IPS-18c (cell line): ENCODE measurements around the gene KDM3B.
"Not testable (repeated sequence)": the region's sequence is repeated elsewhere in the genome, so short reads cannot be mapped to it uniquely, and the experiment has no call there.

Experiments
- H3K4me3 ChIP-seq: 2 replicates; pipeline ENCODE4 v1.7.0; 2013; ENCODE audit warnings: low read depth, mild to moderate bottlenecking, low read length, moderate library complexity; ENCODE audit not compliant: insufficient read depth
- H3K9me3 ChIP-seq: one replicate; pipeline ENCODE4 v1.6.1; 2013; ENCODE audit warnings: mild to moderate bottlenecking, low read length, moderate library complexity; ENCODE audit not compliant: control insufficient read depth, insufficient read depth

KDM3B gene, protein sequence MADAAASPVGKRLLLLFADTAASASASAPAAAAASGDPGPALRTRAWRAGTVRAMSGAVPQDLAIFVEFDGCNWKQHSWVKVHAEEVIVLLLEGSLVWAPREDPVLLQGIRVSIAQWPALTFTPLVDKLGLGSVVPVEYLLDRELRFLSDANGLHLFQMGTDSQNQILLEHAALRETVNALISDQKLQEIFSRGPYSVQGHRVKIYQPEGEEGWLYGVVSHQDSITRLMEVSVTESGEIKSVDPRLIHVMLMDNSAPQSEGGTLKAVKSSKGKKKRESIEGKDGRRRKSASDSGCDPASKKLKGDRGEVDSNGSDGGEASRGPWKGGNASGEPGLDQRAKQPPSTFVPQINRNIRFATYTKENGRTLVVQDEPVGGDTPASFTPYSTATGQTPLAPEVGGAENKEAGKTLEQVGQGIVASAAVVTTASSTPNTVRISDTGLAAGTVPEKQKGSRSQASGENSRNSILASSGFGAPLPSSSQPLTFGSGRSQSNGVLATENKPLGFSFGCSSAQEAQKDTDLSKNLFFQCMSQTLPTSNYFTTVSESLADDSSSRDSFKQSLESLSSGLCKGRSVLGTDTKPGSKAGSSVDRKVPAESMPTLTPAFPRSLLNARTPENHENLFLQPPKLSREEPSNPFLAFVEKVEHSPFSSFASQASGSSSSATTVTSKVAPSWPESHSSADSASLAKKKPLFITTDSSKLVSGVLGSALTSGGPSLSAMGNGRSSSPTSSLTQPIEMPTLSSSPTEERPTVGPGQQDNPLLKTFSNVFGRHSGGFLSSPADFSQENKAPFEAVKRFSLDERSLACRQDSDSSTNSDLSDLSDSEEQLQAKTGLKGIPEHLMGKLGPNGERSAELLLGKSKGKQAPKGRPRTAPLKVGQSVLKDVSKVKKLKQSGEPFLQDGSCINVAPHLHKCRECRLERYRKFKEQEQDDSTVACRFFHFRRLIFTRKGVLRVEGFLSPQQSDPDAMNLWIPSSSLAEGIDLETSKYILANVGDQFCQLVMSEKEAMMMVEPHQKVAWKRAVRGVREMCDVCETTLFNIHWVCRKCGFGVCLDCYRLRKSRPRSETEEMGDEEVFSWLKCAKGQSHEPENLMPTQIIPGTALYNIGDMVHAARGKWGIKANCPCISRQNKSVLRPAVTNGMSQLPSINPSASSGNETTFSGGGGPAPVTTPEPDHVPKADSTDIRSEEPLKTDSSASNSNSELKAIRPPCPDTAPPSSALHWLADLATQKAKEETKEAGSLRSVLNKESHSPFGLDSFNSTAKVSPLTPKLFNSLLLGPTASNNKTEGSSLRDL (N-terminal part only)

DNA sequence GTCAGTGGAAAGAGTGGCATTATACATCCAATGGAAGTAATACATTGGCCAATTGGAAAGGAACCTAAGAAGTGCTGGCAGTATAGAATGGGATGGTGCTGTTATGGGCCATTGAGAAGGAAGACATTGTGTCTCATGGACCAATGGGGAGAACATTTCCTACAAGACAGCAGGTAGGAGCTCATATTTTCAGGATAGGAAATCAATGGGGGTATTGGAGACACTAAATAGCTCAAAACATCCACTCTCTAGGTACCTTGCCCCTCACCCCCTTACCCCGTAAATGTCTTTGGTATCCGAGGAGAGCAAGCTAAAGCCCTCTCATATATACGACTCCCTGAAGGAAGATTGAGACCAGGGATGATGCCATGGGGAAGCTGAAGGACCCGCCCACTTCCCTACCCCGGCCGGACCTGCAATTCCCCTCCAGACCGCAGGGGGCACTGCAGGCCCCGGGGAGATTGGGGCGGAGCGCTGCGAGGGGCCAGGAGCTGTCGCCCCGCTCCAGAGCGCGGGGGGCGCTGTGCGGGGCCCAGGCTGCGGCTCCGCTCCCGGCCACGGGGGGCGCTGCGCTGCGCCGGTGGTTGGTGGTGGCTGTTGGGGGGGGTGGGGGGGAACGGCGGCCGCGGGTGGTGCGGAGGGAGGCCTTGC is at the start of gene KDM3B:
Gene KDM3B (plus strand): TSS at position 615 of the 651 bp plus-strand sequence. CDS start 111 bp downstream, outside the sequence.
- Histone ChIP-seq H3K9me3 (peaks cover 3% of the 10 kb centered on the region), H3K4me3 (peak within 1 kb of the TSS; percentile 95)

DNA sequence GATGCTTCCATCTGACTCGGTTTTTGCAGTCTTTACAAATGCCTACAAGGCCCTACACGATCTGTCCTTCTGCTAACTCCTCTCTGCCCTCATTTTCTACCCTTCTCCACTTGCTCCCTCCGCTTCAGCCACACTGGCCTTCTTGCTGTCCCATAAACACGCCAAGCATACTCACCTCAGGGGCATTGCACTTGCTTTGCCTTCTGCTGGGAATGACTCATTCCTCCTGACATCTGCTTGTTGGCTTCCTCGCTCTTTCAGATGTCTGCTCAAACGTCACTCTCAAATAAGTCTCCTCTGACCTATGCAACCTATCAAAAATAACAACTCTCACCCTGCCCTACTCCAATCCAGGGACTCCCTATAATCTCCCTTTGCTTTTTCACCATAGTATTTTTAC is 49.1 kb upstream of the KDM3B start:
- Histone ChIP-seq H3K9me3 (no peaks in the 10 kb centered on the region), H3K4me3 (no peak overlapping the region)

DNA sequence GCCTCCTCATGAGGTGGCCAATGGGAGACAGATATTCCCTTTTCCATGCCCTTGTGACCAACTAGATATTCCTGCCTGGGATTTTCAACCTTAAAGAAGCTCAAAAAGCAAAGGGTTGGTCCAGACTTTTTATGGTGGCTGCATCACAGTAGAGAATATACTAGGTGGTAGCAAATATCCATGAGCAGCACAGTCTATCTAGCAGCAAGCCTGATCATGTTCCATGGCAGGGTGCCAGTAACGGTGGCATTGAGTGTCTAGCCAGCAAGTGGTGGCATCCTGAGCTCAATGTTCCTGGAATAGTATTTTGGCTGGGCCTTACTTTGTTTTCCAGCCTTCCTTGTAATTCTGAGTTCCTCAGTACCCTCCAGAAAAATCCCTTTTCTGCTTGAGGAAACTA is 46.7 kb upstream of the KDM3B start:
- Histone ChIP-seq H3K4me3 (no peak overlapping the region), H3K9me3 (no peaks in the 10 kb centered on the region)

DNA sequence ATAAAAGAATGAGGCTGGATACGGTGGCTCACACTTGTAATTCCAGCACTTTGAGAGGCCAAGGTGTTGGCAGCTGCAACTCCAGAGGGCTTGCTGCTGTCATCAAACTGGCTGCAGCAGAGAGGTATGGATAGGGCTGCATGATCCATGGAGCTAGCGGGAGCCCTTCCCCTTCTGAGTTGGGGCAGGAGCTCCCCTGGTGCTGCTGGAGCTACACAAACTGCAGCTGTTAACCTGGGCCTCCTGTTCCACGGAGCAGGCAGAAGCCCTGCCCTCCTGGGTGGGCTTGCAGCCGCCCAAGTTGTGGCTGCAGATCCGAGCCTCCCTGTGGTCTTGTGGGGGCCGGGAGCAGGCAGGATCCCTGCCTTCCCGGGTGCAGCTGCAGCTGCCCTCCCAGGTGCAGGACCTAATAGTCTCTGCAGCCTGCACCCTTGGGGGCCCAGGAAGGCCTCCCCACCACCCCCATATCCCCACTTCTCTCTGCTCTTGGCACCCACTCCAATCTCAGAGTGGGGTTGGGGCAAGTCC is 36.7 kb upstream of the KDM3B start:
- Histone ChIP-seq H3K4me3 (no peak overlapping the region), H3K9me3 (no peaks in the 10 kb centered on the region)

DNA sequence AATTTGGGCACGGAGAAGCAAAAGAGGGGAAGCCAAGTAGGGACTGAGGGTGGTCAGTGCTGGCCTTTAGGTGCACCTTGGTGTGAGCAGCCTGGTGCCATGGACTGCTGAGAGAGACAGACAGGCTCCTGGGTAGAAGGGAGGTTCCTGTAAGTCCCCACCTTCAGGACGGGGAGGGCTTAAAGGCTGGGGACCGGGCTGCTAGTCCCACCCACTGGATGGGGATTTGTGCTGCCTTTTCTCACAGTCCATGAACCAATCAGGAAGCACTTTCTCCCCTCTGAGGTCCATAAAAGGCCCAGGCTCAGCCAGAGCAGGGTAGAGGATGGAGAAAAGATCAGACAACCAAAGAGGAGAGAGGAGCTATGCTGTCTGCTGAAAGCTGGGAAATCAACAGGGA is 36.1 kb upstream of the KDM3B start:
- H3K4me3 ChIP-seq, result no peak overlapping the region
- H3K9me3 ChIP-seq, result no peaks in the 10 kb centered on the region

DNA sequence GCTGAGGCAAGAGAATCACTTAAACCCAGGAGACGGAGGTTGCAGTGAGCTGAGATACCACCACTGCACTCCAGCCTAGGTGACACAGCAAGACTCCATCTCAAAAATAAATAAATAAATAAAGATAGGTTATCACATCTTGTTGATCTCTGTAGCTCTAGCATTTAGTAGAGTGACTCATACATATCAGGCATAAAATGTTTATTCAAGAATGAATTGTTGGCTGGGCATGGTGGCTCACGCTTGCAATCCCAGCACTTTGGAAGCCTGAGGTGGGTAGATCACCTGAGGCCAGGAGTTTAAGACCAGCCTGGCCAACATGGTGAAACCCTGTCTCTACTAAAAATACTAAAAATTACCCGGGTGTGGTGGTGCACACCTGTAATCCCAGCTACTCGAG is 34.3 kb upstream of the KDM3B start:
- H3K9me3 ChIP-seq, H3K4me3 ChIP-seq: not testable (repeated sequence)

DNA sequence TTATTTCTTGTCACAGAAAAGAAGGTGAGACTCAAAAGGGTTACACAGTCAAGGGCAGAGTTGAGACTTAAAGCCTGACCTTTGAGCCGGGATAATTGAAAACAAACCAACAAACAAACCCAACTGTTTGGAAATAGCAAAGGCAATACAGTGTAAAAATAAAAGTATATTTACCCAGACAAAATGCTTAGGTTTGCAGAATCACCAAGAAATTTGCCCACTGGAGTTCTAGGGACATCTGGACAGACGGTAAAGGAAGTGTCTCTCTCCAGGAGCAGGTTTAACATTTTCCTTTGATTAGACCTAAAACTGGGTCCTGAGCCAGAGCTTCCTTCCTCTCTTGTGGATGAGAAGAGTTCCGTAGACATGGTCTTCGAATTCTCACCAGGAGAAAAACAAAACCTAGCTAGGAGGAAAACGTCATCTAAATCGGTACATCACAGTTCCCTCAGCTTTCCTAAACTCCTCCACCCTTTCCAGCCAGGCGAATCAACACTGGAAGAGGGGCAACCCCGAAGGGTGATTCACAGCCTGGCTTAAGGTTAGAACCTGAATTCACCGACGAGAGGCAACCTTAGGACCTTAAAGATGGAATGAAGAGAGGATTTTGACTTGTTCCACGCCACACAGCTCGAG is 21.6 kb upstream of the KDM3B start:
- Histone ChIP-seq H3K9me3 (no peaks in the 10 kb centered on the region), H3K4me3 (peak overlapping the region; percentile 80)

DNA sequence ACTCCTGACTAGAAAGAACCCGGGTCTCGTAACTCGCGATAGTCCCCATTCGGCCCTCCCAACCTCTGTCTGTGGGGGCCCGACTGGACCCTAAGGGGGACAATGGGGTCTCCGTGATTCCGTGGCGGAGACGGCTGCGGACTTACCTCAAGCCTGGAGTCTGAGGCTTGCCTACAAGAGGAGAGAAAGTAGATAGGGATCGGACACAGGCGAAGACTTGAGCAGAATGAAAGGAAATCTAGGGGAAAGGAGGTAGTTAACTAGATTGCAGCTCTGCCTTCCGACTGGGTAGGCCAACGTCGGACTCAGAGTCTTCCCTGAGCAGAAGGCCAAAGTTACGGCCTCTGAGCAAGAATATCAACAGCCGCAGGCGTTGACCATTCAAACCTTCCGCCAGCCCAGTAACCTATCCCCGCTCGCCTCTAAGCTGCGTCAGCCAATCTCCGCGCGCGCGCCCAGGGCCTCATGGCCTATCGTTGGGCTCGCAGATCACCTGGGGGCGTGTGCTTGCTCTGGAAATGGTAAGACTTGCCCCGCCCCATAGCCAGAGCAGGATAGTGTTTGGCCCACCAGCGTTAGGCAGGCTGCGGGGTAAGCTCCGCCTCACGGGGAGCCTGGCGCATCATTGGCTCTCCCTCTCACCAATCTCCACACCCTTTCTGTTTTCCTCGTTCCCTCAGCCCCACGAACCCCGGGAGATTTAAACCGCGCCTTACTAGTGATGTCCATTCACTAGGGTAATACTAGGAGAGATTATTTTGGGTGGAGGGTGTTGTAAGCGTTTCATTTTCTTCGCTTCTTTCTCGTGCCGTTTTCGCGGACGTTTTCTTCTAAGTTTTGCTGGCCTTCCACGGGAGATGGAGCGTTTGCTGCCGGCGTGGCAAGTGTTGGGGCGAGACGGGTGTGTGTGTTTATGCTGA is 20.8 kb upstream of the KDM3B start, which contains the start of gene CDC25C:
Gene CDC25C (minus strand): TSS at position 356 of the 920 bp plus-strand sequence. CDS start 624 bp downstream, outside the sequence.
- Histone ChIP-seq H3K9me3 (no peaks in the 10 kb centered on the region), H3K4me3 (peak within 1 kb of the TSS; percentile 80)

DNA sequence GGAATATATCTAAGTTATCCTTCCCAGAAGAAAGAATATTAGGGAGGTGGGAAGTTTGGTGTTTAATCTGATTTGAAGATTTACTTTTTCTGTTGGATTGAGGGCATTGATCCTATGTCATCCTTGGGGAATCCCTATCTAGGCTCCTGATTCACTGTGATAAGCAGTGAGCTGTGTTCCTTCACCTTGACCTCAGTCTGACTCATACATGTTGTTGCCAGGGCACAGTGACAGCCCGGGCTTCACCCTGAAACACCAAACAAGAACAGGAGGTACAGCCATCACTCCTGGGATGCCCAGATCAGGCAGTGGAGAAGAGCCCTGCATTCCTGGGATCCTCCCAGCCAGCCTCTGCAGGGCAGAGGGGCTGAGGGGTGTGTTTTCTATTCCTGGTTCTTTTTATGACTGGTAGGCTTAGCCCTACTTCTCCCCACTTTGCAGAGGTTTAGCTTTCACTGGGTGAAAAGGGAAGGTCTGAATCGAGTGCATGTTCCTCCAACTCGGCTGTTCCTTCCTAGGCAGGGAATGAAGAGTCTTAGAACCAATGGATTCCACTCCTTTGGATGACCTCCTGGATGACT is 17.5 kb upstream of the KDM3B start:
- no peaks in the 10 kb centered on the region for H3K9me3 ChIP-seq
- H3K4me3 ChIP-seq, result no peak overlapping the region

DNA sequence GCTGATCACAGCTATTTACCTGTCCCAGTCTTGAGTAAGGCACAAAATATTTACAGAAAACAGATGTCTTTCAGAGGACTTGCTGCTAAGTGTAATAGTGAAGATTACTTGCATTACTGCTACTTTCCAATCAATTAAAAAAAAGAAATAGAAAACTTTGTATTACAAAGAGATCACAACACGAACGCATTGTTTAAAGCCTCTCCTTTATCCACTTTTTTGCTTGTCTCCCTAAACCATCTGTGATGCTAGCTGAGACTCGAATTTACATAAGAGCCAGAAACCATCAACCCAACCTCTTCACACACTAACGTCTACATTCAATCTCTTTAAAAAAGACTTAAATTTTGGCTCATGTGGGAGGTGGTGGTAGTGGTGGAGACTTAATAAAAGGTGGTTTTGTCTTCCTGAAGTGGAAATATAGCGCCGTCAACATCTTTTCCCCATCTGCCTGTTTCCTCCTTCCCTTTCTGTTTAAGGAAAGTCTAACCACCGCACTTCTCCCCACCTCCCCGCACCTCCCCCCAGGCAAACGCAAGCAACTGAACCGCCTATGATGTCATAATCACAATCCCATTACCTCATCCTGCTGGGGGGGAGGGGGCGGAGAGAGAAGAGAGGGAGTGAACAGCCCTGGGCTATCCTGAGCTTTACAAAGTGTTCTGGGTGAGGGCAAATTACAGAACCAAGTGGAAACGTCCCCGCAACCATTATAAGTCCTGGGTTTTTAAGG is 15.4 kb upstream of the KDM3B start:
- no peaks in the 10 kb centered on the region for H3K9me3 ChIP-seq
- H3K4me3 ChIP-seq, result peak overlapping the region; percentile 56

DNA sequence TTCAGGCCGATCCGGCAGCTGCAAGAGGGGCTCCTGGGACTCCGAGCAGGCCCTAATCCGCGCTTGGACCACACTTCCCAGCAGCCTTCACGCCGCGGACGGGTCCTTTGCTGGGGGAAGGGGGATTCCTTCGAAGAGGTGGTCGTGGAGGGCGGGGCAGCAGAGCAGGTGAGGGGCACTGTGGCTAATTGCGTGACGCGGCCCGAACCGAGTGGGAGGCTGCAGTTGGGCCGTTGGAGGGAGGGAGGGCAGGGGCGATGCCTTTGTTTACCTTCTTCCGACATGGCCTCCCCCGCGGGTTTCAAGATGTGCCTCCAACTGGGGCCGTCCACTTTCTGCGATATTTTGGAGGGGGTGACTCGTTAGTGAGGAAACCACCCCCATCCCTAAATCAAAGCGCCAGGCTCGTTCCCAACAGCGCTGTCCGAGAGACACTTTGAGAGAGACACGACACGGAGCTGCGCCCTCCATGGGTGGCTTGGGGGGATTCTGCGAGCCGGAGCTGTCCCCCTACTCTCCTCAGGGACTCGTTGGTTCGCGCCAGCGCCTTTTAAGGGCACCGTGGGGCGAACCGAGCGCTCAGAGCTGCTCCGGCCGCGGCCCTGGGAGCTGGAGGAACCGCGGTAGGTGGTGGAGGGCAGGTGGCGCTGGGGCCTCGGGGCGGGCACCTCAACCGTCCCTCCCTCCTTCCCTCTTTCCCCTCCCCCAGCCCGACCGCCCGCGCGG is 14.6 kb upstream of the KDM3B start, which contains the start of gene FAM53C:
Gene FAM53C (plus strand): TSS at position 582 of the 726 bp plus-strand sequence. CDS start 3,070 bp downstream, outside the sequence.
- Histone ChIP-seq H3K9me3 (no peaks in the 10 kb centered on the region), H3K4me3 (peak within 1 kb of the TSS; percentile 56)

DNA sequence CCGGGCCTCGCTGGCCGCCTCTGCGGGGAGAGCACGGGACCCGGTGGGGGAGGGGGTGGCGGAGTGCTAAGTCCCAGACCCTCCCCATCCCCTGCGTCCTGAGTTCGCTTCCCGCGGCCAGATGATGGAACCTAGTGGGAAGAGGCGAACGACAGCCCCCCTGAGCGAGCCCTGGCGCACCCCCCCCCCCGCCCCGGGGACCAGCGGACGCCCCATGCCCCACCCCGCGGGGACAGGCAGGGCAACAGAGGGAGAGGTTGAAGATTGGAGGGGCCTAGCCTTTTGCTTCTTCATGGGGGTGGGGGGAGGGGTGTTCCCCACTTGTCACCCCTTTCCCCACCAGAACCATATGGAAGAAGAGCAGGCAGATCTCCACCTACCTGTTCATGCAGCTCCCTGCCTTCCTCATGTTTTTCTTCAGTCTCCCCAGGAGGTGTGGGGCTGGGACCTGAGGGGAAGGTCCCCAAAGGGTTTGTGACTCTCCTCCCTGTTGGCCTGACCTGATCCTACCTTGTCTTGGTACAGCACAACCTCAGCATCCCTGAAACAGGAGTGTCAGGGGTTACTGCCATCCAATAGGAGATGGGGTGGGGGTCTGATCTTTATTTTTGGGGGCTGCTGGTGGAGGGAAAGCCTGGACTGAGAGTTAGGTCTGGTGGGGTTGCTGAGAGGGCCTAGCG is 13.9 kb upstream of the KDM3B start:
- Histone ChIP-seq H3K4me3 (peak overlapping the region; percentile 56), H3K9me3 (no peaks in the 10 kb centered on the region)

DNA sequence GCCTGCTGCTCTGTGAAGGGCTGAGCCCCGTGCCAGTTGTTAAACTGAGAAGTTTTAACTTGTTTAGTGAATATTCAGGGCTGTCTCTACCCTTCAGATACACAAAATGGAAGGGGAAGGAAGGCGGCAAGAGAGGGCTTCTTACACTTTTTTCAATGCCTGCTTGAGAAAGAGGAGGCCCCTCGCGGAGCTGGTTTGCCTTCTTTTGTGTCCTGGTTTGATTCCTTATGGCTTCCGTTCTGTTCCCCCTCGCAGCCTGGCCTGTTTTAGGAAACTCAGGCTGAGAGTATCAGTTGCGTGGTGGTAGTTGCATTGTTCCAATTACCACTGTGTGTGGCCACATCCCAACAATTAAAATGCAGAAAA is 13.4 kb upstream of the KDM3B start:
- peak overlapping the region; percentile 56 for H3K4me3 ChIP-seq

More for the DNA sequence above, 13.4 kb upstream of the KDM3B start:
- no peaks in the 10 kb centered on the region for H3K9me3 ChIP-seq
